Ishikawa (cell line): ENCODE measurements around the gene MAGED1.

Source experiments
- CEBPB ChIP-seq: IDR thresholded peaks from 2 replicates; pipeline ENCODE4 v1.6.1; 2012
- CREB1 ChIP-seq: IDR thresholded peaks from 2 replicates; pipeline ENCODE4 v1.6.1; 2012; ENCODE audit warnings: low read depth
- EGR1 ChIP-seq: IDR thresholded peaks from 2 replicates; pipeline ENCODE4 v1.6.1; 2012
- EP300 ChIP-seq: IDR thresholded peaks from 2 replicates; pipeline ENCODE4 v1.6.1; 2012; ENCODE audit warnings: borderline replicate concordance
- FOXM1 ChIP-seq: IDR thresholded peaks from 2 replicates; pipeline ENCODE4 v1.6.1; 2012; ENCODE audit warnings: low read depth, borderline replicate concordance
- MAX ChIP-seq: IDR thresholded peaks from 2 replicates; pipeline ENCODE4 v1.6.1; 2012
- NFIC ChIP-seq: IDR thresholded peaks from 2 replicates; pipeline ENCODE4 v1.6.1; 2012
- RAD21 ChIP-seq: IDR thresholded peaks from 2 replicates; pipeline ENCODE4 v1.6.1; 2012; ENCODE audit warnings: low read depth
- REST ChIP-seq: IDR thresholded peaks from 2 replicates; pipeline ENCODE4 v1.6.1; 2012; ENCODE audit warnings: low read depth, mild to moderate bottlenecking
- TAF1 ChIP-seq: IDR thresholded peaks from 2 replicates; pipeline ENCODE4 v1.6.1; 2012; ENCODE audit warnings: low read depth, mild to moderate bottlenecking
- TCF12 ChIP-seq: IDR thresholded peaks from 2 replicates; pipeline ENCODE4 v1.6.1; 2012; ENCODE audit warnings: low read depth
- TEAD4 ChIP-seq: IDR thresholded peaks from 2 replicates; pipeline ENCODE4 v1.6.1; 2012
- USF1 ChIP-seq: IDR thresholded peaks from 2 replicates; pipeline ENCODE4 v1.6.1; 2012
- YY1 ChIP-seq: IDR thresholded peaks from 2 replicates; pipeline ENCODE4 v1.6.1; 2012; ENCODE audit warnings: low read depth
- ZBTB7A ChIP-seq: IDR thresholded peaks from 2 replicates; pipeline ENCODE4 v1.6.1; 2012; ENCODE audit warnings: low read depth

MAGED1 gene

DNA sequence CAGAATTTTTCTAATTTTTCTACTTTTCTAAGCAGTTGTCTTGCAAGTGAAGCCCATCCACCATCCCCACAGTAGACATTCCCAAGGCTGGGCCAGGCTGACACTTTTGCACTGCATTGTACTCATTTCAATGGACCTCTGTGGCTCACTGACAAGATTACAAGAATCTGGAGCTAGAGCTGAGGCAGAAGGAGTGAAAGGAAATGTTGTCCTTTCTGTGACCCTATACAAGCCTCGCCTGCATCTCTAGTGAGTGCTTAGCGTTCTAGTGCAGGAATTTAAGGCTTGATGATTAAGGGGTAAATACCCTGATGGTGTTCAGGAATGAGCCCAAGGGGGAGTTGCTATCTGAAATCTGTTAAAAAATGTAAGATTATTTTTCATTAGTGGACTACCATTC lies 6.3 kb downstream of the MAGED1 start:
- TF ChIP-seq FOXM1 (no peak), RAD21 (no peak), CREB1 (no peak), MAX (no peak), NFIC (no peak), EP300 (no peak), YY1 (no peak), TAF1 (no peak), ZBTB7A (no peak), TCF12 (no peak), CEBPB (no peak), USF1 (no peak), EGR1 (no peak), REST (no peak), TEAD4 (no peak)

- TF ChIP-seq EP300 (no peak), USF1 (no peak), RAD21 (no peak), NFIC (no peak), ZBTB7A (no peak), TAF1 (no peak), REST (no peak), TEAD4 (no peak), CREB1 (no peak), TCF12 (no peak), MAX (no peak), EGR1 (no peak), YY1 (no peak), FOXM1 (no peak), CEBPB (no peak)
Measured at GRCh38 chrX:51902510-51903050, 9.2 kb downstream of the MAGED1 start.

- TF ChIP-seq CREB1: no peak
- no peak for TF ChIP-seq CEBPB
- no peak for TF ChIP-seq TEAD4
- no peak for TF ChIP-seq USF1
- TF ChIP-seq RAD21: no peak
- TF ChIP-seq YY1: no peak
- TF ChIP-seq NFIC: no peak
- TF ChIP-seq MAX: no peak
- TF ChIP-seq EGR1: no peak
- TF ChIP-seq FOXM1: no peak
- no peak for TF ChIP-seq REST
- no peak for TF ChIP-seq TCF12
- TF ChIP-seq ZBTB7A: no peak
Measured at GRCh38 chrX:51905711-51906110, 12.3 kb downstream of the MAGED1 start.

DNA sequence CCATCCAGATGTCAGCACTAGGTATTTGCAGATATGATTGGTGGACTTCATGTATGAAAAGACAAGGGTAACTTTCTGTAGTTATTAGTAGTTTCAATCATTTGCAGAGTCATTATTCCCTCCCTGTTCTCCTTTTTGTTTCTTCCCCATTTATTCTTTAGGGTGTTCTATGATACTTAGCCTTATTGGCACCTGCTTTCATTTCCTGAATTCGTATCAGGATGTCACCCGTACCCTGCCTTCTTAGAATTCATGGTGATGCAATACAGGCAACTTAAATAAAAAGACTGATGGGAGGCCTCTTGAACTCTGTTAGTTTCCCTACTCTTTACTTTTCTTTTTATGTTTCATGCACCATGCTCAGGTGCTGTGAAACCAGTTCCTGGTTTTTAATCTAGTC lies 24.2 kb downstream of the MAGED1 start:
- TF ChIP-seq RAD21 (no peak), TCF12 (no peak), EGR1 (no peak), TAF1 (no peak), TEAD4 (no peak), CEBPB (no peak), FOXM1 (no peak), CREB1 (no peak), MAX (no peak), ZBTB7A (no peak), NFIC (no peak), YY1 (no peak), USF1 (no peak), REST (no peak), EP300 (no peak)
